ENCODE data around the gene OR5B2. TPM values are rescaled to one million over a fixed set of nuclear protein-coding genes. Genes with fewer than 3 reads are reported as not detected.

OR5B2 gene
- total RNA-seq (ENCODE audit: low replicate concordance): 0.65 TPM in 1 of 2 replicates, not detected in the other

GRCh38 chr11:58428021-58428420 lies at the start of gene OR5B2:
OR5B2 (minus strand) TSS chr11:58428121; CDS start chr11:58423261, 4,860 bp downstream.
- no peak for TF ChIP-seq CTCF (IDR thresholded peaks at IDR 0.05; ENCODE audit: insufficient read depth, low read length)
- H3K4me3 ChIP-seq (ENCODE audit: low read depth, low read length): no peak within 1 kb of the TSS
- no peak for DNase-seq (ENCODE audit: low read depth)

- no peak for TF ChIP-seq CTCF (IDR thresholded peaks at IDR 0.05; ENCODE audit: insufficient read depth, low read length)
- no peak overlapping the region for H3K4me3 ChIP-seq (ENCODE audit: low read depth, low read length)
- DNase-seq (ENCODE audit: low read depth): no peak
These were observed 44.0 kb upstream of the OR5B2 start for GRCh38 chr11:58471892-58472291.

GRCh38 chr11:58466293-58466692 lies 38.4 kb upstream of the OR5B2 start:
- TF ChIP-seq CTCF (IDR thresholded peaks at IDR 0.05; ENCODE audit: insufficient read depth, low read length): no peak
- H3K4me3 ChIP-seq (ENCODE audit: low read depth, low read length): no peak overlapping the region
- DNase-seq (ENCODE audit: low read depth): no peak

- no peak for TF ChIP-seq CTCF (IDR thresholded peaks at IDR 0.05; ENCODE audit: insufficient read depth, low read length)
- no peak for DNase-seq (ENCODE audit: low read depth)
- no peak overlapping the region for H3K4me3 ChIP-seq (ENCODE audit: low read depth, low read length)
These were observed 37.8 kb upstream of the OR5B2 start for GRCh38 chr11:58465690-58466089.

GRCh38 chr11:58451585-58451984 lies 23.7 kb upstream of the OR5B2 start:
- DNase-seq (ENCODE audit: low read depth): no peak
- TF ChIP-seq CTCF (IDR thresholded peaks at IDR 0.05; ENCODE audit: insufficient read depth, low read length): no peak
- no peak overlapping the region for H3K4me3 ChIP-seq (ENCODE audit: low read depth, low read length)

- no peak overlapping the region for H3K4me3 ChIP-seq (ENCODE audit: low read depth, low read length)
- DNase-seq (ENCODE audit: low read depth): no peak
- no peak for TF ChIP-seq CTCF (IDR thresholded peaks at IDR 0.05; ENCODE audit: insufficient read depth, low read length)
These were observed 18.4 kb upstream of the OR5B2 start for GRCh38 chr11:58446294-58446693.

- no peak overlapping the region for H3K4me3 ChIP-seq (ENCODE audit: low read depth, low read length)
- TF ChIP-seq CTCF (IDR thresholded peaks at IDR 0.05; ENCODE audit: insufficient read depth, low read length): no peak
- DNase-seq (ENCODE audit: low read depth): no peak
These were observed 16.4 kb upstream of the OR5B2 start for GRCh38 chr11:58444300-58444699.
